ENCODE data around the gene NRBF2.

DNA sequence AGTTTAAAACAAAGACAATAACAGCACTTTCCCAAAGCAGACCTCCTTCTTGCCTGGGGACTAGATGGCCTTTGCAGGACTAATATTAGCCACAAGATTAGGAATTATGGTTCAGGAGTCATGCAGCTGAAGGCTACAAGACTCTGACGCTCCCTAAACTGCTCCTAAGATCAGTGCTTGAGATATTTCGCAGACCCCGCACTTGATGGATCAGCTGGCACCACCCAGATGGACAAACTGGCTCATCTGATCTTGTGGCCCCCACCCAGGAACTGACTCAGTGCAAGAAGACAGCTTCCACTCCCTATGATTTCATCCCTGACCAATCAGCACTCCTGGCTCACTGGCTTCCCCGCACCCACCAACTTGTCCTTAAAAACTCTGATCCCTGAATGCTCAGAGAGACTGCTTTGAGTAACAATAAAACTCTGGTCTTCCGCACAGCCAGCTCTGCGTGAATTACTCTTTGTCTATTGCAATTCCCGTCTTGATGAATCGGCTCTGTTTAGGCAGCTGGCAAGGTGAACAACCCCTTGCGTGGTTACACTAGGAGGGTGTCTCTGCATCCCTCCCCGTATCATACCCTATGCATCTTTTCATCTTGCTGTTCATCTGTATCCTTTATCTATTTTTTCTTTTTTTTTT, 26.9 kb upstream of the NRBF2 start:
- TF ChIP-seq, protein P1, sequence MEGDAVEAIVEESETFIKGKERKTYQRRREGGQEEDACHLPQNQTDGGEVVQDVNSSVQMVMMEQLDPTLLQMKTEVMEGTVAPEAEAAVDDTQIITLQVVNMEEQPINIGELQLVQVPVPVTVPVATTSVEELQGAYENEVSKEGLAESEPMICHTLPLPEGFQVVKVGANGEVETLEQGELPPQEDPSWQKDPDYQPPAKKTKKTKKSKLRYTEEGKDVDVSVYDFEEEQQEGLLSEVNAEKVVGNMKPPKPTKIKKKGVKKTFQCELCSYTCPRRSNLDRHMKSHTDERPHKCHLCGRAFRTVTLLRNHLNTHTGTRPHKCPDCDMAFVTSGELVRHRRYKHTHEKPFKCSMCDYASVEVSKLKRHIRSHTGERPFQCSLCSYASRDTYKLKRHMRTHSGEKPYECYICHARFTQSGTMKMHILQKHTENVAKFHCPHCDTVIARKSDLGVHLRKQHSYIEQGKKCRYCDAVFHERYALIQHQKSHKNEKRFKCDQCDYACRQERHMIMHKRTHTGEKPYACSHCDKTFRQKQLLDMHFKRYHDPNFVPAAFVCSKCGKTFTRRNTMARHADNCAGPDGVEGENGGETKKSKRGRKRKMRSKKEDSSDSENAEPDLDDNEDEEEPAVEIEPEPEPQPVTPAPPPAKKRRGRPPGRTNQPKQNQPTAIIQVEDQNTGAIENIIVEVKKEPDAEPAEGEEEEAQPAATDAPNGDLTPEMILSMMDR (IDR thresholded peaks at IDR 0.05), result no peak
- TF ChIP-seq POLR2AphosphoS5 (IDR thresholded peaks at IDR 0.05), result no peak
- TF ChIP-seq POLR2A (IDR thresholded peaks at IDR 0.05), result no peak

Measured in upper lobe of left lung (tissue), 4 donors.